Neural progenitor cell (in vitro differentiated cells): Measurements from ENCODE around the gene PLCG1. TPM values are rescaled to one million over a fixed set of nuclear protein-coding genes. Genes with fewer than 3 reads are reported as not detected.
"Not testable (repeated sequence)": the region's sequence is repeated elsewhere in the genome, so short reads cannot be mapped to it uniquely, and the experiment has no call there.

Experiments used
- DNase-seq: peaks from one replicate; pipeline ENCODE4 v3.0.0-alpha.2; 2016; ENCODE audit warnings: low spot score
- H2AFZ ChIP-seq: fragments of 200-600 bp; sonication (generic); replicated peaks from 2 replicates; pipeline ENCODE4 v1.6.1; 2016; ENCODE audit warnings: antibody characterized with exemption
- H3F3A ChIP-seq: fragments of 200-600 bp; sonication (generic); 2 replicates; pipeline ENCODE4 v1.6.1; 2016; ENCODE audit warnings: antibody characterized with exemption, low read depth
- H3K27ac ChIP-seq: fragments of 200-600 bp; sonication (generic); 2 replicates; pipeline ENCODE4 v1.5.1; 2016; ENCODE audit warnings: mild to moderate bottlenecking
- H3K27me3 ChIP-seq: fragments of 200-600 bp; sonication (generic); 2 replicates; pipeline ENCODE4 v1.6.1; 2016; ENCODE audit warnings: mild to moderate bottlenecking, moderate library complexity
- H3K36me3 ChIP-seq: fragments of 200-600 bp; sonication (generic); 2 replicates; pipeline ENCODE4 v1.5.1; 2016
- H3K4me1 ChIP-seq: fragments of 200-600 bp; sonication (generic); 2 replicates; pipeline ENCODE4 v1.6.1; 2016; ENCODE audit warnings: mixed run types
- H3K4me2 ChIP-seq: fragments of 200-600 bp; sonication (generic); 2 replicates; pipeline ENCODE4 v1.6.1; 2016
- H3K4me3 ChIP-seq: fragments of 200-600 bp; sonication (generic); 2 replicates; pipeline ENCODE4 v1.5.1; 2016
- H3K79me2 ChIP-seq: fragments of 200-600 bp; sonication (generic); 2 replicates; pipeline ENCODE4 v1.6.1; 2016; ENCODE audit warnings: low read depth
- H3K9ac ChIP-seq: fragments of 200-600 bp; sonication (generic); 2 replicates; pipeline ENCODE4 v1.6.1; 2016
- H3K9me3 ChIP-seq: fragments of 200-600 bp; sonication (generic); 2 replicates; pipeline ENCODE4 v1.5.1; 2016; ENCODE audit warnings: low read depth
- H4K20me1 ChIP-seq: fragments of 200-600 bp; sonication (generic); 2 replicates; pipeline ENCODE4 v1.6.1; 2016; ENCODE audit warnings: low read depth
- H3K27ac Mint-ChIP-seq: 3 replicates; pipeline ENCODE4 v1.8.0; 2021; ENCODE audit warnings: mixed read lengths
- H3K27me3 Mint-ChIP-seq: 2 replicates; pipeline ENCODE4 v1.8.0; 2022; ENCODE audit warnings: low read depth, mild to moderate bottlenecking, inconsistent platforms, moderate library complexity, mixed read lengths; ENCODE audit not compliant: insufficient read depth
- H3K36me3 Mint-ChIP-seq: 3 replicates; pipeline ENCODE4 v1.8.0; 2021; ENCODE audit warnings: mixed read lengths
- H3K4me1 Mint-ChIP-seq: 3 replicates; pipeline ENCODE4 v1.8.0; 2021; ENCODE audit warnings: mixed read lengths
- H3K4me3 Mint-ChIP-seq: 3 replicates; pipeline ENCODE4 v1.8.0; 2021; ENCODE audit warnings: mild to moderate bottlenecking, moderate library complexity, mixed read lengths
- H3K9me3 Mint-ChIP-seq: 3 replicates; pipeline ENCODE4 v1.8.0; 2020; ENCODE audit warnings: mixed read lengths
- CTCF ChIP-seq: fragments of 200-600 bp; sonication (generic); IDR thresholded peaks from 2 replicates; pipeline ENCODE4 v1.5.1; 2017; ENCODE audit warnings: antibody characterized with exemption, mild to moderate bottlenecking
- EZH2 ChIP-seq: fragments of 200-600 bp; sonication (generic); IDR thresholded peaks from 2 replicates; pipeline ENCODE4 v1.6.1; 2017; ENCODE audit warnings: antibody characterized with exemption, mild to moderate bottlenecking, moderate library complexity
- EZH2phosphoT487 ChIP-seq: fragments of 200-600 bp; sonication (generic); IDR thresholded peaks from 2 replicates; pipeline ENCODE4 v1.6.1; 2017; ENCODE audit warnings: antibody characterized with exemption
- total RNA-seq: library from RNA; depleted of rRNA; stranded (reverse); fragments of >200 nt; gene quantifications from 2 replicates; pipeline ENCODE4 v1.2.3, GENCODE V29; 2015; ENCODE audit warnings: low replicate concordance

Gene PLCG1
- total RNA-seq, 1 donor from 2014 or later = 146 TPM

DNA sequence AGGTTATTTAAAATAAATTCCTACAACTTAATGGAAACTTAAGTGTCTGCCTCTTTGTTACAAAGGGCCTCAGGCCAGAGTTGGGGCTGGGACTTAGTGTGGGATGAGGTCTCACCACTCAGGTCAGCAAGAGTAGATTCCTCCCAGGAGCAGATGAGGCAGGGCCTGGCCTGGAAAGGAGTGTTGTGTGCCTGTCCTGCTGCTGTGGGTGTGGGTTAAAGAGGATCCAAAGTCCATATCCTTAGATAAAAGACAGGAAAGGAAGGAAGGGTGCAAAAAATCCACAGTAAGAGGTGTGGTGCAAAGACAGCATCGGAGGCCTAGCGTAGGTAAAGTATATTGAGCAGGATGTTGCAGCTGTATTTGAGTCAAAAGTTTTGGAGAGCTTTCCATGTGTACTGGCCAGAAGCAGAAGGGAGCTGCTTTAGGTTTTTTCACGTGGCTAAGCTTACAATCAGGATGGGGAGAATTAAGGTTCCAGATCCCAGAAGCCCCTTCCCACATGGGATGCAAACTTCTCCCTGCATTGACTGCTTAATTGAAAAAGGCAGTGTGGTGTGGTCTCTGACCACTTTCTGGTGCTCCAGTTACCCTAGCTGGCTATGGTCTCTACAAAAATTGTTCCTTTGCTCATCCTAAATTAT is 12.8 kb upstream of the PLCG1 start:
- H3K36me3 ChIP-seq = peaks cover 15% of the 10 kb centered on the region
- DNase-seq = no peak
- no peak overlapping the region for H3K4me3 ChIP-seq
- H3K4me2 ChIP-seq = no peak overlapping the region
- no peak overlapping the region for H3K9ac ChIP-seq
- H3F3A ChIP-seq = peaks cover 3% of the 10 kb centered on the region
- Mint-ChIP-seq H3K4me3 (no peak overlapping the region), H3K27me3 (no peaks in the 10 kb centered on the region), H3K27ac (no peak overlapping the region), H3K36me3 (peaks cover 52% of the 10 kb centered on the region), H3K4me1 (no peaks in the 10 kb centered on the region), H3K9me3 (no peaks in the 10 kb centered on the region)
- no peaks in the 10 kb centered on the region for H3K79me2 ChIP-seq
- H3K27me3 ChIP-seq = no peaks in the 10 kb centered on the region
- H3K9me3 ChIP-seq = no peaks in the 10 kb centered on the region
- H3K4me1 ChIP-seq = no peaks in the 10 kb centered on the region
- H3K27ac ChIP-seq = no peak overlapping the region
- no peaks in the 10 kb centered on the region for H4K20me1 ChIP-seq
- H2AFZ ChIP-seq = no peak overlapping the region
- TF ChIP-seq EZH2phosphoT487 (no peak), CTCF (no peak), EZH2 (no peak)

DNA sequence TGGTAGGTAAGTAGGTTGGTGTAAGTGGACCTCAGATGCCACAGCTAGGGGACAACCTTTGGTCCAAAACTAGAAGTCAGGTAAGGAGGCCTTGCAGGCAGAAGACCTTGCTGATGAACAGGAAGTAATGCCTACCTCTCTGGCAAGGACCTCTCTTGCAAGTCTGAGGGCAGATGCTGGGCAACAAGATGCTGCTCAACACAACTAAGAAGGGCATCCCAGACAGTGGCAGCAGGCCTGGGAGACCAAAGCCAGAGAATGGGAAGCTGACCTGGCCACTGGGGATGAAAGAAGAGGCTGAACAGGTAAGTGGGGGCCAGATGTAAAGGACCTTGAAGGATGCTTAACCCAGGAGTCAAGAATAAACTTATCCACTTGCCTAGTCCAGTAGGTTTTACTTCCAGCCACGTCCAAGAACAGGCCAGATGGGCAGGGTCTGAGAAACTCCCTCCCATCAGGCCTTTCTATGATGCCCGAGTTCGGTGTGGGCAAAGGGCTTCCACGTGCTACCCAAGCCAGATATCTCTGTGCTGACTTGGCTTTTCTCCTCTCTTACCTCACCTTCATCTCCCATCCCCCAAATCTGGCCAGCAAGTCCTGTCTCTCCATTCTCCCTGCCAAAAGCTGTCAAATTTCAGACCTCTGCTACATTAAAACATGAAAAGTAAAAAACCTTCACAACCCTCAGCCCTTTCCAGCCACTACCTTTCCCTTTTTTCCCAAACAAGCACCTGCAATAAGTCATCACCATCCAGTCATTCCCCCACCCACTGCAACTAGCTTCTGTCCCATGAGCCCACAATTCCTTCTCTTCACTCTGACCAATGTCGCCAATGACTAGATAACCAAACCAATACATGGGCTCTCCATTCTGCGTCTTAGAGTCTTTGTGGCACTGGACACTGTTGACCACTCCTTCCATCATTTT is 11.5 kb upstream of the PLCG1 start:
- DNase-seq = no peak
- peaks cover 51% of the 10 kb centered on the region for H3K36me3 Mint-ChIP-seq

GRCh38 chr20:41126719-41127118 is 10.6 kb upstream of the PLCG1 start:
- Histone ChIP-seq H3K4me1 (no peaks in the 10 kb centered on the region), H3K9ac (no peak overlapping the region), H3K4me3 (no peak overlapping the region), H3K4me2 (no peak overlapping the region), H2AFZ (no peak overlapping the region), H4K20me1 (no peaks in the 10 kb centered on the region), H3K36me3 (peaks cover 9% of the 10 kb centered on the region), H3K79me2 (no peaks in the 10 kb centered on the region), H3K9me3 (no peaks in the 10 kb centered on the region), H3K27me3 (no peaks in the 10 kb centered on the region), H3F3A (peaks cover 3% of the 10 kb centered on the region), H3K27ac (no peak overlapping the region)
- TF ChIP-seq CTCF = no peak
- no peak for TF ChIP-seq EZH2
- no peak for TF ChIP-seq EZH2phosphoT487
- H3K27me3 Mint-ChIP-seq = no peaks in the 10 kb centered on the region
- no peak overlapping the region for H3K4me3 Mint-ChIP-seq
- no peak for DNase-seq
- H3K9me3 Mint-ChIP-seq = no peaks in the 10 kb centered on the region
- no peaks in the 10 kb centered on the region for H3K4me1 Mint-ChIP-seq
- H3K27ac Mint-ChIP-seq = no peak overlapping the region
- H3K36me3 Mint-ChIP-seq = peaks cover 43% of the 10 kb centered on the region

More for the DNA sequence above, 11.5 kb upstream of the PLCG1 start:
- Mint-ChIP-seq H3K9me3 (no peaks in the 10 kb centered on the region), H3K27me3 (no peaks in the 10 kb centered on the region), H3K4me3 (no peak overlapping the region), H3K27ac (no peak overlapping the region), H3K4me1 (no peaks in the 10 kb centered on the region)
- Histone ChIP-seq H3K4me1 (no peaks in the 10 kb centered on the region), H3K4me2 (no peak overlapping the region), H3K4me3 (no peak overlapping the region), H3K27ac (no peak overlapping the region), H3K36me3 (peaks cover 15% of the 10 kb centered on the region), H3K9me3 (no peaks in the 10 kb centered on the region), H3F3A (peaks cover 3% of the 10 kb centered on the region), H3K79me2 (no peaks in the 10 kb centered on the region), H4K20me1 (no peaks in the 10 kb centered on the region), H3K9ac (no peak overlapping the region), H2AFZ (no peak overlapping the region), H3K27me3 (no peaks in the 10 kb centered on the region)
- TF ChIP-seq EZH2phosphoT487 = no peak
- no peak for TF ChIP-seq EZH2
- no peak for TF ChIP-seq CTCF

- H3K4me3 Mint-ChIP-seq, H3K9me3 ChIP-seq, H3K27me3 Mint-ChIP-seq, H3K4me1 Mint-ChIP-seq, H3K4me1 ChIP-seq, H3K9ac ChIP-seq, H3K27me3 ChIP-seq, H3K4me3 ChIP-seq, DNase-seq, H3K36me3 ChIP-seq, H3K27ac Mint-ChIP-seq, H3K4me2 ChIP-seq, H2AFZ ChIP-seq, H3F3A ChIP-seq, H3K79me2 ChIP-seq, H3K27ac ChIP-seq, H3K9me3 Mint-ChIP-seq, H4K20me1 ChIP-seq: not testable (repeated sequence)
- peaks cover 32% of the 10 kb centered on the region for H3K36me3 Mint-ChIP-seq
These were observed 9.0 kb upstream of the PLCG1 start for GRCh38 chr20:41128317-41128716.
